ENCODE data around the gene CEP164. TPM values are rescaled to one million over a fixed set of nuclear protein-coding genes. Genes with fewer than 3 reads are reported as not detected.

The CEP164 gene
- total and polyA plus RNA-seq, 9 of the 15 experiments (the other 6 are each of a cell fraction or from before 2014, with no cell fraction given), result 2.1 to 16.5 (median 10.4) TPM

DNA sequence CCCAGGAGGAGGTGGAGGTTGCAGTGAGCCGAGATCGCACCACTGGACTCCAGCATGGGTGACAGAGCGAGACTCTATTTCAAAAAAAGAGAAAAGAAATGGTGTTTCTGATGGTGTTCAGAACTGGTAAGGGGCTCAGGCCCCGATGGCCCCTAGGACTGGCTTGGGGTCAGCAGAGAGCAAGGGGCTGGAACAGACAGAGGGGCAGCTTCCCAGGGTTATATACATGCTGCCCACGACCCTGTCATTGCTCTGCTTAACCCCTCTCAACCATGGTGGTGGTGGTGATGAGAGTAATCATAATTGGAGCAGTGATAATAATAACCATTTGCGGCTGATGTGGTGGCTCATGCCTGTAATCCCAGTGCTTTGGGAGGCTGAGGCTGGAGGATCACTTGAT, 79.4 kb downstream of the CEP164 start (continued):
- TF ChIP-seq ZKSCAN1 (IDR thresholded peaks at IDR 0.05; ENCODE audit: low read depth, low read length), result no peak
- no peak for TF ChIP-seq HDAC1 (IDR thresholded peaks at IDR 0.05)
- no peak for TF ChIP-seq ZNF224 (CRISPR knock-in tag; IDR thresholded peaks at IDR 0.05)
- no peak for TF ChIP-seq POLR2AphosphoS2 (IDR thresholded peaks at IDR 0.05; ENCODE audit: low read length)
- TF ChIP-seq MYBL2 (IDR thresholded peaks at IDR 0.05; ENCODE audit: low read depth), result no peak
- TF ChIP-seq MYBL2 (CRISPR knock-in tag; IDR thresholded peaks at IDR 0.05; ENCODE audit: borderline replicate concordance), result no peak
- TF ChIP-seq PCBP1 (IDR thresholded peaks at IDR 0.05; ENCODE audit: low read depth, low read length, poor library complexity, severe bottlenecking), result no peak

DNA sequence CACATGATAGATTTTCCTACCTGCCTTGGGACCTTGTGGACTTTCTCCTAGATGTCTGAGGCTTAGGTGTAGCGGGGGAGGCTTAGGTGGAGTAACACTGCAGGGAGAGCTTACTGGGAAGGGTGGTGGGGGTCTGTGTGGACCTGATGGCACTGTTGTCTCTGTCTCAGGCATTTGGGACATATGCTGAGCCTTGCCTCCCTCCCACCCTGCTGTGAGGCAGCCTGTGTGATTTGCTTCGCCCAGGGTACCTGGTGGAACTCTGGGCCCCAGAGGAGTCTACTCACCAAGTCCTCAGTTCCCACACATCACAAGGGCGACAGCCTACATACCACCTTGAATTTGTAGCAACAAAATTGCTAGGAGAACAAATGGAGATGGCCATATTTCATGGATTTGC, 80.7 kb downstream of the CEP164 start:
- 73% methylated on average over 3 of the region's 3 CpGs for WGBS (ENCODE audit: insufficient coverage, low coverage, missing lambda C conversion rate)
- ChIA-PET CTCF (ENCODE audit: low intra/inter-chr PET ratio) (no interaction called here), POLR2A (interaction anchor here (0.5 kb wide), 1 partner anchor 54 kb away, joined by 3 read pairs; no protein-coding TSS in a partner anchor)
- Histone ChIP-seq H3K79me2 (ENCODE audit: control insufficient read depth, insufficient read depth, low read length) (no peaks in the 10 kb centered on the region), H2AFZ (ENCODE audit: low read depth, low read length) (no peak overlapping the region), H3K4me3 (no peak overlapping the region), H3K9ac (ENCODE audit: insufficient read depth in 1 of 2, low read depth in 2 of 2, low read length in 2 of 2) (no peak overlapping the region), H3K36me3 (ENCODE audit: control insufficient read depth, insufficient read depth, low read length) (no peaks in the 10 kb centered on the region), H3K27me3 (ENCODE audit: control insufficient read depth in 2 of 2, insufficient read depth in 2 of 2, low read length in 2 of 2) (peaks cover 0 to 15% of the 10 kb centered on the region in 2 experiments; a peak in 1 of 5 replicates), H4K20me1 (replicated peaks; ENCODE audit: control insufficient read depth, insufficient read depth, low read length) (no peaks in the 10 kb centered on the region), H3K4me1 (replicated peaks in 1 of 2; ENCODE audit: control insufficient read depth in 2 of 2, insufficient read depth in 2 of 2, low read length in 2 of 2) (peaks cover 0 to 8% of the 10 kb centered on the region in 2 experiments; a peak in 1 of 5 replicates), H3K9me1 (ENCODE audit: control insufficient read depth, insufficient read depth, low read length) (no peaks in the 10 kb centered on the region), H3K9me3 (replicated peaks; ENCODE audit: control insufficient read depth, insufficient read depth, low read depth, low read length) (peaks cover 2% of the 10 kb centered on the region; the same call in 1 of the 2 replicates), H3K27ac (ENCODE audit: extremely low read depth, low read depth, low read length) (no peak overlapping the region), H3K4me2 (ENCODE audit: insufficient read depth, low read length) (no peak overlapping the region)
- intact Hi-C loops (cut with micrococcal nuclease), result no loop called here
- ATAC-seq, result no peak
- FAIRE-seq, result no peak
- in situ Hi-C loops (cut with MboI), result no loop called here
- no peak for DNase-seq (ENCODE audit: extremely low read depth in 1 of 4, low spot score in 3 of 4)
- no TSS peak for BruUV-seq (replicated peaks)
- TF ChIP-seq HNRNPH1 (optimal IDR thresholded peaks at IDR 0.05; ENCODE audit: low read depth, low read length) (no peak), ATF7 (IDR thresholded peaks at IDR 0.05) (no peak), POLR2H (tag; IDR thresholded peaks at IDR 0.05; ENCODE audit: low read depth) (no peak), FOS (IDR thresholded peaks at IDR 0.05; ENCODE audit: extremely low read depth, insufficient read length) (no peak), TAF9B (IDR thresholded peaks at IDR 0.05; ENCODE audit: partially characterized antibody) (no peak), SAFB2 (IDR thresholded peaks at IDR 0.05; ENCODE audit: borderline replicate concordance, low read depth, low read length, severe bottlenecking) (no peak), OTX1 (CRISPR knock-in tag; IDR thresholded peaks at IDR 0.05) (no peak), ZNF507 (tag; conservative IDR thresholded peaks at IDR 0.05) (no peak), ZNF197 (CRISPR knock-in tag; IDR thresholded peaks at IDR 0.05; ENCODE audit: low read depth) (no peak)
- TF ChIP-seq, protein P1, sequence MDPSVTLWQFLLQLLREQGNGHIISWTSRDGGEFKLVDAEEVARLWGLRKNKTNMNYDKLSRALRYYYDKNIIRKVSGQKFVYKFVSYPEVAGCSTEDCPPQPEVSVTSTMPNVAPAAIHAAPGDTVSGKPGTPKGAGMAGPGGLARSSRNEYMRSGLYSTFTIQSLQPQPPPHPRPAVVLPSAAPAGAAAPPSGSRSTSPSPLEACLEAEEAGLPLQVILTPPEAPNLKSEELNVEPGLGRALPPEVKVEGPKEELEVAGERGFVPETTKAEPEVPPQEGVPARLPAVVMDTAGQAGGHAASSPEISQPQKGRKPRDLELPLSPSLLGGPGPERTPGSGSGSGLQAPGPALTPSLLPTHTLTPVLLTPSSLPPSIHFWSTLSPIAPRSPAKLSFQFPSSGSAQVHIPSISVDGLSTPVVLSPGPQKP (CRISPR knock-in tag; IDR thresholded peaks at IDR 0.05), result no peak
- TF ChIP-seq, protein P2, sequence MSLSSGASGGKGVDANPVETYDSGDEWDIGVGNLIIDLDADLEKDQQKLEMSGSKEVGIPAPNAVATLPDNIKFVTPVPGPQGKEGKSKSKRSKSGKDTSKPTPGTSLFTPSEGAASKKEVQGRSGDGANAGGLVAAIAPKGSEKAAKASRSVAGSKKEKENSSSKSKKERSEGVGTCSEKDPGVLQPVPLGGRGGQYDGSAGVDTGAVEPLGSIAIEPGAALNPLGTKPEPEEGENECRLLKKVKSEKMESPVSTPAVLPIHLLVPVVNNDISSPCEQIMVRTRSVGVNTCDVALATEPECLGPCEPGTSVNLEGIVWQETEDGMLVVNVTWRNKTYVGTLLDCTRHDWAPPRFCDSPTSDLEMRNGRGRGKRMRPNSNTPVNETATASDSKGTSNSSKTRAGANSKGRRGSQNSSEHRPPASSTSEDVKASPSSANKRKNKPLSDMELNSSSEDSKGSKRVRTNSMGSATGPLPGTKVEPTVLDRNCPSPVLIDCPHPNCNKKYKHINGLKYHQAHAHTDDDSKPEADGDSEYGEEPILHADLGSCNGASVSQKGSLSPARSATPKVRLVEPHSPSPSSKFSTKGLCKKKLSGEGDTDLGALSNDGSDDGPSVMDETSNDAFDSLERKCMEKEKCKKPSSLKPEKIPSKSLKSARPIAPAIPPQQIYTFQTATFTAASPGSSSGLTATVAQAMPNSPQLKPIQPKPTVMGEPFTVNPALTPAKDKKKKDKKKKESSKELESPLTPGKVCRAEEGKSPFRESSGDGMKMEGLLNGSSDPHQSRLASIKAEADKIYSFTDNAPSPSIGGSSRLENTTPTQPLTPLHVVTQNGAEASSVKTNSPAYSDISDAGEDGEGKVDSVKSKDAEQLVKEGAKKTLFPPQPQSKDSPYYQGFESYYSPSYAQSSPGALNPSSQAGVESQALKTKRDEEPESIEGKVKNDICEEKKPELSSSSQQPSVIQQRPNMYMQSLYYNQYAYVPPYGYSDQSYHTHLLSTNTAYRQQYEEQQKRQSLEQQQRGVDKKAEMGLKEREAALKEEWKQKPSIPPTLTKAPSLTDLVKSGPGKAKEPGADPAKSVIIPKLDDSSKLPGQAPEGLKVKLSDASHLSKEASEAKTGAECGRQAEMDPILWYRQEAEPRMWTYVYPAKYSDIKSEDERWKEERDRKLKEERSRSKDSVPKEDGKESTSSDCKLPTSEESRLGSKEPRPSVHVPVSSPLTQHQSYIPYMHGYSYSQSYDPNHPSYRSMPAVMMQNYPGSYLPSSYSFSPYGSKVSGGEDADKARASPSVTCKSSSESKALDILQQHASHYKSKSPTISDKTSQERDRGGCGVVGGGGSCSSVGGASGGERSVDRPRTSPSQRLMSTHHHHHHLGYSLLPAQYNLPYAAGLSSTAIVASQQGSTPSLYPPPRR (CRISPR knock-in tag; IDR thresholded peaks at IDR 0.05; ENCODE audit: borderline replicate concordance), result no peak
